Retinal pigment epithelial cell (primary cell): Measurements from ENCODE around the gene ELOA.

Source experiments
- DNase-seq: peaks from one replicate; pipeline ENCODE4 v3.0.0-alpha.2; 2010; ENCODE audit warnings: low read depth
- H3K4me3 ChIP-seq: 2 replicates; pipeline ENCODE4 v1.5.1; 2011; ENCODE audit warnings: mild to moderate bottlenecking, low read length, control low read depth, moderate library complexity
- TF ChIP-seq, protein P1 (sequence below): conservative IDR thresholded peaks from 2 replicates; pipeline ENCODE4 v1.5.1; 2011; ENCODE audit warnings: low read depth, low read length, control low read depth, inconsistent platforms

ELOA gene

DNA sequence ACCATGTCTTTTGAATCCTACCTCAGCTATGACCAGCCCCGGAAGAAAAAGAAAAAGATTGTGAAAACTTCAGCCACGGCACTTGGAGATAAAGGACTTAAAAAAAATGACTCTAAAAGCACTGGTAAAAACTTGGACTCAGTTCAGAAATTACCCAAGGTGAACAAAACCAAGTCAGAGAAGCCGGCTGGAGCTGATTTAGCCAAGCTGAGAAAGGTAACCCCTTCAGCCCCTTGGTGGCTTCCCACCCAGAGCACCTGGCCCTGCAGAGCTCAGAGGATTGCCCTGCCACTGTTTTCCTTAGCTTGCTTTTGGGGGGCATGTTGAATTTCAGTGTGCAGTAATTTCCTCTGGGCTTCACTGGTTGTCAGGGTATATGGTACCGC lies 8.5 kb downstream of the ELOA start:
- no peak overlapping the region for H3K4me3 ChIP-seq

DNA sequence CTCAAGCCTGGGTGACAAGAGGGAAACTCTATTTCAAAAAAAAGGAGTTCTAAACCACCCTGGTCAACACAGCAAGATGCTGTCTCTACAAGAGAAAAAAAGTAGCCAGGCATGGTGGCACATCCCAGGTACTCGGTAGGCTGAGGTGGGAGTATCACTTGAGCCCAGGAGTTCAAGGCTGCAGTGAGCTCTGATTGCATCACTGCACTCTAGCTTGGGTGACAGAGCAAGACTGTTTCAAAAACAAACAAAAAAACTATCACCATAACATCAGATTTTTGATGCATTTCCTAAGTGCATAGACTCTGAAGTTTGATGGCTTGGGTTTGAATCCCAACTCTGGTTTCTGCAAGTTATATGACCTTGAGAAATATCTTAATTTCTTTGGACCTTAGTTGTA lies 9.6 kb downstream of the ELOA start:
- no peak overlapping the region for H3K4me3 ChIP-seq
- no peak for DNase-seq
- TF ChIP-seq, protein P1, sequence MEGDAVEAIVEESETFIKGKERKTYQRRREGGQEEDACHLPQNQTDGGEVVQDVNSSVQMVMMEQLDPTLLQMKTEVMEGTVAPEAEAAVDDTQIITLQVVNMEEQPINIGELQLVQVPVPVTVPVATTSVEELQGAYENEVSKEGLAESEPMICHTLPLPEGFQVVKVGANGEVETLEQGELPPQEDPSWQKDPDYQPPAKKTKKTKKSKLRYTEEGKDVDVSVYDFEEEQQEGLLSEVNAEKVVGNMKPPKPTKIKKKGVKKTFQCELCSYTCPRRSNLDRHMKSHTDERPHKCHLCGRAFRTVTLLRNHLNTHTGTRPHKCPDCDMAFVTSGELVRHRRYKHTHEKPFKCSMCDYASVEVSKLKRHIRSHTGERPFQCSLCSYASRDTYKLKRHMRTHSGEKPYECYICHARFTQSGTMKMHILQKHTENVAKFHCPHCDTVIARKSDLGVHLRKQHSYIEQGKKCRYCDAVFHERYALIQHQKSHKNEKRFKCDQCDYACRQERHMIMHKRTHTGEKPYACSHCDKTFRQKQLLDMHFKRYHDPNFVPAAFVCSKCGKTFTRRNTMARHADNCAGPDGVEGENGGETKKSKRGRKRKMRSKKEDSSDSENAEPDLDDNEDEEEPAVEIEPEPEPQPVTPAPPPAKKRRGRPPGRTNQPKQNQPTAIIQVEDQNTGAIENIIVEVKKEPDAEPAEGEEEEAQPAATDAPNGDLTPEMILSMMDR: no peak

More for the DNA sequence above, 8.5 kb downstream of the ELOA start:
- DNase-seq: no peak
- TF ChIP-seq, protein P1: no peak

DNA sequence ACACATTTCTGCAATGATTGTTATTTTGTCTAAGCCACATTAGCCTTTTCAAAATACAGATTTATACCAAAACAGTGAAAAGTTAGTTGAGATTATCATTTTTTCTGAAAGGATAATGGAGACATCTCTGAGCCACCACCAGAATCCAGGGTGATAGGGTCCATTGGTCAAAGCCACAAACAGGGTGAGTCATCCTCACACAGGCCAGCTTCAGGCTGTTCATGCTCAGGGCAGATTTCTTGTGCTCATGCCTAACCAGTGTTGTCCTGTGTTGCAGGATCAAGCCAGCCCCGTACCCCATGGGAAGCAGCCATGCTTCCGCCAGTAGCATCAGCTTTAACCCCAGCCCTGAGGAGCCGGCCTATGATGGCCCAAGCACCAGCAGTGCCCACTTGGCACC lies 13.4 kb downstream of the ELOA start:
- DNase-seq: peak; percentile 46
- TF ChIP-seq, protein P1: no peak
- no peak overlapping the region for H3K4me3 ChIP-seq

DNA sequence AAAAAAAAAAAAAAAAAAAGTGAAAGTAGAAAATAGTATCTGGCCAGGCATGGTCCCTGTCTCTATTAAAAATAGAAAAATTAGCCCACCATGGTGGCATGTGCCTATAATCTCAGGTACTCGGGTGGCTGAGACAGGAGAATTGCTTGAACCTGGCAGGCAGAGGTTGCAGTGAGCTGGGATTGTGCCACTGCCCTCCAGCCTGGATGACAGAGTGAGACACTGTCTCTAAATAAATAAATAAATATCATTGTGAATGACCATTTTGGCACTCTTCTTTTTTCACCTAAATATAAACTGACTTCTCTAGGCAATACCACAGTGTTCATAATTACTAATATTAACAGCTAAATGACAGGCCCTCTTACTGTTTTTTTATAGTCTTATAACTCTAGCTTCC lies 14.5 kb downstream of the ELOA start:
- no peak overlapping the region for H3K4me3 ChIP-seq
- TF ChIP-seq, protein P1: no peak
- no peak for DNase-seq

DNA sequence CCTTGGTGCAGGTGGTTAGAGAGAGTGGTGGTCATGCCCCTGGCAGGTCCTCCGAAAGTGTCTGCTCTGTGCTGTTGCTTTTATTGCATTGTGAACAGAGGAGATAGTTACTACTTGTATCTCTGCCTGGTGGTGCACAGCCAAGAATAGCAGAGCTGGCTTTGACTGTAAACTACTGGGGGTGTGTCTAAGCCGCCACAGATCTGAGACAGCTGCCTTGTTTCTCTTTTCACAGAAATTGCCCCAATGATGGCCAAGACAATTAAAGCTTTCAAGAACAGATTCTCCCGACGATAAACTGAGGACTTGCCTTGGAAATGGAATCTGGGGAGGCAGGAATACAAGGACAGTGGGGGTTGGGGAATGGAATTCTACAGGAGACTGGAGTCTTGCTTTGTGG lies 16.0 kb downstream of the ELOA start:
- DNase-seq: no peak
- H3K4me3 ChIP-seq: no peak overlapping the region
- TF ChIP-seq, protein P1: no peak

DNA sequence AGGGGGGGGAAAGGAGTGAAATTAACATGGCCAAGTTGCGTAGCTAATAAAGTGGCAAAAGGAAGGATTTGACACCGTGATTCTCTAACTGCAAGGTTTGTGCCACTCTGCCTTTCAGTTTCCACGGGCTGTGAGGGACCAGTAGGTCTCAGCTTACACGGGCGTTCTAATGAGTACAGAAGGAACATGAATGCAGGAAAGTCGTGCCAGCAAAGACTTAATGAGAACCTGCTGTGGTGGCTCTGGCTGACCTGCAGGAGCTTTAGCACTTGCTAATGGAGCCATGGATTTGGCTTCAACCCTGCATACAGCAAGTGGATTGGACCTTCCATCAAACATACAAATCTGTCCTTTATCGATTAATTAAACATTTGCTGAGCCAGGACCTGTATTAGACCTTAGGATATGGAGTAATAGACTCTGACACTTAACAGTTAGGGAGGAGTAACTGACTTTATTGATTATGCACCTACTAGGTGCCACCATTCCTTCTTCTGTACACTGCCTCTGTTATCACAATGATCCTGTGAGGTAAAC lies 19.8 kb downstream of the ELOA start:
- TF ChIP-seq, protein P1: no peak
- DNase-seq: no peak
- H3K4me3 ChIP-seq: no peak overlapping the region

DNA sequence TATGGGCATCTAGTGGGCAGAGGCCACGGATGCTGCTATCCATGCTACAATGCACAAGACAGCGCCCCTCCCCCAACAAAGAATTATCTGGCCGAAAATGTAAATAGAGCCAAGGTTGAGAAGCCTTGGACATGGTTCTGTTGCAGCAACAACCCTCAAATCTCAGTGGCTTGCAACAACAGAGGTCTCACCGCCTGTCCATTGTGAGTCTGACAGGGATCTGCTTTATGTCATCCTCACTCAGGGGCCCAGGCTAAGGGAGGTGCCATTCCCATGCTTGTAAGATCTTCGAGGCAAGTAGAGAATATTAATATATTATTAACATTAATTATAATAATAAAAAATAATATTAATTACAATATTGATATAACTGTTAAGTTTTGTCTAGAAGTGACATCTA lies 25.5 kb downstream of the ELOA start:
- DNase-seq: no peak
- TF ChIP-seq, protein P1: no peak
- H3K4me3 ChIP-seq: no peak overlapping the region
